Memory B cell (primary cell): ENCODE measurements around the gene DNAH3.
"Not testable (repeated sequence)": the region's sequence is repeated elsewhere in the genome, so short reads cannot be mapped to it uniquely, and the experiment has no call there.

Source experiments
- ATAC-seq: fragments of 150-1000 bp; cut with Tn5 transposase; 2 replicates; pipeline ENCODE4 v1.10.0; 2021; ENCODE audit warnings: low read depth, mild to moderate bottlenecking, moderate library complexity
- DNase-seq, 2 donors: peaks; one replicate each; pipeline ENCODE4 v3.0.0; 2022; ENCODE audit warnings: low spot score in 2 of 2
- H3K27ac Mint-ChIP-seq: one replicate; pipeline ENCODE4 v1.8.0; 2022; ENCODE audit warnings: mild to moderate bottlenecking, moderate library complexity, mixed read lengths
- H3K27me3 Mint-ChIP-seq: one replicate; pipeline ENCODE4 v1.8.0; 2022; ENCODE audit warnings: mixed read lengths
- H3K36me3 Mint-ChIP-seq: one replicate; pipeline ENCODE4 v1.8.0; 2022; ENCODE audit warnings: mild to moderate bottlenecking, mixed read lengths
- H3K4me1 Mint-ChIP-seq: one replicate; pipeline ENCODE4 v1.8.0; 2022; ENCODE audit warnings: mixed read lengths
- H3K4me3 Mint-ChIP-seq: one replicate; pipeline ENCODE4 v1.8.0; 2022; ENCODE audit warnings: mild to moderate bottlenecking, moderate library complexity, mixed read lengths
- H3K9me3 Mint-ChIP-seq: one replicate; pipeline ENCODE4 v1.8.0; 2022; ENCODE audit warnings: mixed read lengths

DNAH3 gene

GRCh38 chr16:21150375-21151001 is at the start of gene DNAH3:
Gene DNAH3, minus strand, starts transcription at chr16:21150846. Its CDS starts 527 bp downstream, at chr16:21150319.
- no peak within 1 kb of the TSS for H3K4me3 Mint-ChIP-seq
- DNase-seq, result no peak
- no peak within 1 kb of the TSS for H3K27ac Mint-ChIP-seq
- H3K27me3 Mint-ChIP-seq, result peaks cover 3% of the 10 kb centered on the region
- no peak for ATAC-seq
- no peaks in the 10 kb centered on the region for H3K36me3 Mint-ChIP-seq
- peaks cover 3% of the 10 kb centered on the region for H3K4me1 Mint-ChIP-seq
- H3K9me3 Mint-ChIP-seq, result no peaks in the 10 kb centered on the region

- no peak for ATAC-seq
- no peak for DNase-seq
- Mint-ChIP-seq H3K4me1 (peaks cover 7% of the 10 kb centered on the region), H3K27me3 (peaks cover 18% of the 10 kb centered on the region), H3K36me3 (no peaks in the 10 kb centered on the region), H3K27ac (no peak overlapping the region), H3K9me3 (no peaks in the 10 kb centered on the region), H3K4me3 (no peak overlapping the region)
Observed at GRCh38 chr16:21199607-21200218, 49.1 kb upstream of the DNAH3 start.

GRCh38 chr16:21197621-21198020 is 47.0 kb upstream of the DNAH3 start:
- H3K36me3 Mint-ChIP-seq, result no peaks in the 10 kb centered on the region
- DNase-seq, result no peak
- H3K27me3 Mint-ChIP-seq, result peaks cover 18% of the 10 kb centered on the region
- ATAC-seq, result no peak
- no peak overlapping the region for H3K27ac Mint-ChIP-seq
- no peaks in the 10 kb centered on the region for H3K9me3 Mint-ChIP-seq
- H3K4me1 Mint-ChIP-seq, result peaks cover 10% of the 10 kb centered on the region
- no peak overlapping the region for H3K4me3 Mint-ChIP-seq

GRCh38 chr16:21197112-21197511 is 46.5 kb upstream of the DNAH3 start:
- Mint-ChIP-seq H3K27ac (no peak overlapping the region), H3K27me3 (peaks cover 15% of the 10 kb centered on the region)

GRCh38 chr16:21195330-21195729 is 44.7 kb upstream of the DNAH3 start:
- not testable (repeated sequence) for H3K4me1 Mint-ChIP-seq, ATAC-seq, H3K27me3 Mint-ChIP-seq, DNase-seq, H3K9me3 Mint-ChIP-seq, H3K4me3 Mint-ChIP-seq, H3K27ac Mint-ChIP-seq, H3K36me3 Mint-ChIP-seq

More at GRCh38 chr16:21197112-21197511, 46.5 kb upstream of the DNAH3 start:
- Mint-ChIP-seq H3K36me3 (no peaks in the 10 kb centered on the region), H3K4me1 (peaks cover 10% of the 10 kb centered on the region), H3K4me3 (no peak overlapping the region), H3K9me3 (no peaks in the 10 kb centered on the region)
- DNase-seq (no peak), ATAC-seq (peak; percentile 64)

- ATAC-seq, result no peak
- H3K27me3 Mint-ChIP-seq, result peaks cover 5% of the 10 kb centered on the region
Observed at GRCh38 chr16:21194771-21195301, 44.2 kb upstream of the DNAH3 start.

GRCh38 chr16:21192991-21193390 is 42.3 kb upstream of the DNAH3 start:
- ATAC-seq (no peak), DNase-seq (no peak)
- Mint-ChIP-seq H3K4me3 (no peak overlapping the region), H3K36me3 (no peaks in the 10 kb centered on the region), H3K4me1 (peaks cover 13% of the 10 kb centered on the region), H3K27ac (no peak overlapping the region), H3K9me3 (no peaks in the 10 kb centered on the region), H3K27me3 (no peaks in the 10 kb centered on the region)

More at GRCh38 chr16:21194771-21195301, 44.2 kb upstream of the DNAH3 start:
- Mint-ChIP-seq H3K4me1 (peaks cover 10% of the 10 kb centered on the region), H3K4me3 (no peak overlapping the region), H3K27ac (no peak overlapping the region), H3K36me3 (no peaks in the 10 kb centered on the region), H3K9me3 (no peaks in the 10 kb centered on the region)
- DNase-seq, result no peak

- DNase-seq (no peak), ATAC-seq (no peak)
- Mint-ChIP-seq H3K4me3 (no peak overlapping the region), H3K36me3 (no peaks in the 10 kb centered on the region), H3K27ac (no peak overlapping the region), H3K27me3 (no peaks in the 10 kb centered on the region), H3K9me3 (no peaks in the 10 kb centered on the region), H3K4me1 (peaks cover 8% of the 10 kb centered on the region)
Observed at GRCh38 chr16:21190599-21190998, 40.0 kb upstream of the DNAH3 start.

- no peak overlapping the region for H3K27ac Mint-ChIP-seq
- H3K4me1 Mint-ChIP-seq, result peaks cover 8% of the 10 kb centered on the region
- DNase-seq (no peak), ATAC-seq (no peak)
- no peak overlapping the region for H3K4me3 Mint-ChIP-seq
- H3K27me3 Mint-ChIP-seq, result no peaks in the 10 kb centered on the region
- H3K36me3 Mint-ChIP-seq, result no peaks in the 10 kb centered on the region
- H3K9me3 Mint-ChIP-seq, result no peaks in the 10 kb centered on the region
Observed at GRCh38 chr16:21190013-21190412, 39.4 kb upstream of the DNAH3 start.

GRCh38 chr16:21189311-21189710 is 38.7 kb upstream of the DNAH3 start:
- Mint-ChIP-seq H3K4me1 (peaks cover 11% of the 10 kb centered on the region), H3K36me3 (peaks cover 4% of the 10 kb centered on the region), H3K27me3 (no peaks in the 10 kb centered on the region), H3K4me3 (no peak overlapping the region), H3K9me3 (peaks cover 5% of the 10 kb centered on the region), H3K27ac (no peak overlapping the region)
- no peak for ATAC-seq
- no peak for DNase-seq

GRCh38 chr16:21186326-21186691 is 35.7 kb upstream of the DNAH3 start:
- Mint-ChIP-seq H3K27ac (no peak overlapping the region), H3K4me1 (peaks cover 11% of the 10 kb centered on the region), H3K4me3 (no peak overlapping the region), H3K36me3 (peaks cover 22% of the 10 kb centered on the region), H3K27me3 (no peaks in the 10 kb centered on the region), H3K9me3 (peaks cover 12% of the 10 kb centered on the region)
- ATAC-seq (no peak), DNase-seq (no peak)

GRCh38 chr16:21185659-21186325 is 35.1 kb upstream of the DNAH3 start:
- H3K27ac Mint-ChIP-seq, result no peak overlapping the region
- peaks cover 12% of the 10 kb centered on the region for H3K9me3 Mint-ChIP-seq
- peaks cover 26% of the 10 kb centered on the region for H3K36me3 Mint-ChIP-seq
- no peak for DNase-seq
- no peaks in the 10 kb centered on the region for H3K27me3 Mint-ChIP-seq
- peaks cover 11% of the 10 kb centered on the region for H3K4me1 Mint-ChIP-seq
- ATAC-seq, result no peak
- no peak overlapping the region for H3K4me3 Mint-ChIP-seq

GRCh38 chr16:21184834-21185233 is 34.2 kb upstream of the DNAH3 start:
- peak; percentile 61 for ATAC-seq
- Mint-ChIP-seq H3K27ac (peak overlapping the region; percentile 74), H3K4me3 (no peak overlapping the region), H3K27me3 (no peaks in the 10 kb centered on the region), H3K4me1 (peaks cover 11% of the 10 kb centered on the region), H3K36me3 (peaks cover 29% of the 10 kb centered on the region), H3K9me3 (peaks cover 12% of the 10 kb centered on the region)
- DNase-seq, result no peak

- Mint-ChIP-seq H3K36me3 (peaks cover 33% of the 10 kb centered on the region), H3K27ac (peak overlapping the region; percentile 74), H3K4me3 (no peak overlapping the region)
Observed at GRCh38 chr16:21183995-21184394, 33.3 kb upstream of the DNAH3 start.

More at GRCh38 chr16:21183995-21184394, 33.3 kb upstream of the DNAH3 start:
- H3K4me1 Mint-ChIP-seq, result peaks cover 11% of the 10 kb centered on the region
- H3K9me3 Mint-ChIP-seq, result peaks cover 12% of the 10 kb centered on the region
- ATAC-seq, result no peak
- no peaks in the 10 kb centered on the region for H3K27me3 Mint-ChIP-seq
- no peak for DNase-seq
